Uterus (tissue), 4 donors: Measurements from ENCODE around the gene MRPL14. TPM values are rescaled to one million over a fixed set of nuclear protein-coding genes. Genes with fewer than 3 reads are reported as not detected.
"Not testable (repeated sequence)": the region's sequence is repeated elsewhere in the genome, so short reads cannot be mapped to it uniquely, and the experiment has no call there.

Experiments
- DNase-seq, 2 donors: peaks; one replicate each; pipeline ENCODE4 v3.0.0-alpha.2; 2019 to 2020
- H3K27ac ChIP-seq, 2 donors: fragments of 200-600 bp; sonication (generic); 1 replicate in 1 of 2; 2 replicates in 1 of 2; pipeline ENCODE4 v1.5.1; 2016 to 2018
- H3K27me3 ChIP-seq, 2 donors: fragments of 200-600 bp; sonication (generic); one replicate each; pipeline ENCODE4 v1.5.1; 2018 to 2019; ENCODE audit warnings: control low read depth in 1 of 2
- H3K36me3 ChIP-seq, 2 donors: fragments of 200-600 bp; sonication (generic); one replicate each; pipeline ENCODE4 v1.5.1; 2019; ENCODE audit warnings: control low read depth in 1 of 2
- H3K4me1 ChIP-seq, 2 donors: fragments of 200-600 bp; sonication (generic); one replicate each; pipeline ENCODE4 v1.5.1; 2018 to 2019; ENCODE audit warnings: control low read depth in 1 of 2
- H3K4me3 ChIP-seq, 2 donors: fragments of 200-600 bp; sonication (generic); 1 replicate in 1 of 2; 2 replicates in 1 of 2; pipeline ENCODE4 v1.5.1; 2018 to 2019; ENCODE audit warnings: mild to moderate bottlenecking in 1 of 2
- H3K9me3 ChIP-seq, 2 donors: fragments of 200-600 bp; sonication (generic); one replicate each; pipeline ENCODE4 v1.5.1; 2019; ENCODE audit warnings: control low read depth in 1 of 2
- POLR2A ChIP-seq, 2 donors: fragments of 450-650 bp; IDR thresholded peaks; one replicate each; pipeline ENCODE4 v1.6.1; 2016; ENCODE audit warnings: antibody characterized with exemption in 2 of 2, mild to moderate bottlenecking in 1 of 2, moderate library complexity in 1 of 2
- intact Hi-C: fragments of 100-400 bp; cut with DNase I; formaldehyde crosslinking; loops from one replicate; pipeline ENCODE4 v1.15.1; 2023; ENCODE audit warnings: low total_unique reads
- total RNA-seq, 4 donors: library from RNA; depleted of rRNA in 3 of 4; stranded (reverse); fragments of >200 nt in 3 of 4; gene quantifications; one replicate each; pipeline versions ENCODE4 v1.1.0 to v1.2.4, GENCODE V29; 2014 to 2023
- TF ChIP-seq, protein P1 (sequence below), 4 experiments: fragments of 200-600 bp in 2 of 4; fragments of 450-650 bp in 2 of 4; sonication (generic) in 2 of 4; IDR thresholded peaks; one replicate each; pipeline ENCODE4 v1.5.1; 2016 to 2019; ENCODE audit warnings: antibody characterized with exemption in 4 of 4, mild to moderate bottlenecking in 2 of 4, moderate library complexity in 1 of 4
- donor health status: DM: yes; HTN: yes; CAD: no.

Gene MRPL14
- total RNA-seq, 4 donors from 2014 or later = 19.5 to 39.1 (median 33.6) TPM

- Histone ChIP-seq H3K27me3 (no peaks in the 10 kb centered on the region), H3K4me3 (no peak overlapping the region), H3K9me3 (no peaks in the 10 kb centered on the region), H3K4me1 (no peaks in the 10 kb centered on the region), H3K36me3 (no peaks in the 10 kb centered on the region), H3K27ac (no peak overlapping the region)
- TF ChIP-seq POLR2A (IDR thresholded peaks at IDR 0.05) = no peak
- TF ChIP-seq, protein P1, sequence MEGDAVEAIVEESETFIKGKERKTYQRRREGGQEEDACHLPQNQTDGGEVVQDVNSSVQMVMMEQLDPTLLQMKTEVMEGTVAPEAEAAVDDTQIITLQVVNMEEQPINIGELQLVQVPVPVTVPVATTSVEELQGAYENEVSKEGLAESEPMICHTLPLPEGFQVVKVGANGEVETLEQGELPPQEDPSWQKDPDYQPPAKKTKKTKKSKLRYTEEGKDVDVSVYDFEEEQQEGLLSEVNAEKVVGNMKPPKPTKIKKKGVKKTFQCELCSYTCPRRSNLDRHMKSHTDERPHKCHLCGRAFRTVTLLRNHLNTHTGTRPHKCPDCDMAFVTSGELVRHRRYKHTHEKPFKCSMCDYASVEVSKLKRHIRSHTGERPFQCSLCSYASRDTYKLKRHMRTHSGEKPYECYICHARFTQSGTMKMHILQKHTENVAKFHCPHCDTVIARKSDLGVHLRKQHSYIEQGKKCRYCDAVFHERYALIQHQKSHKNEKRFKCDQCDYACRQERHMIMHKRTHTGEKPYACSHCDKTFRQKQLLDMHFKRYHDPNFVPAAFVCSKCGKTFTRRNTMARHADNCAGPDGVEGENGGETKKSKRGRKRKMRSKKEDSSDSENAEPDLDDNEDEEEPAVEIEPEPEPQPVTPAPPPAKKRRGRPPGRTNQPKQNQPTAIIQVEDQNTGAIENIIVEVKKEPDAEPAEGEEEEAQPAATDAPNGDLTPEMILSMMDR (IDR thresholded peaks at IDR 0.05) = no peak
- intact Hi-C loops = loop anchor here (2.0 kb wide), 1 partner anchor 53 kb away; no protein-coding TSS in a partner anchor
- DNase-seq = no peak
These were observed 22.2 kb upstream of the MRPL14 start for GRCh38 chr6:44149369-44150012.

GRCh38 chr6:44148306-44148705 lies 21.1 kb upstream of the MRPL14 start:
- H3K27me3 ChIP-seq = no peaks in the 10 kb centered on the region
- no peaks in the 10 kb centered on the region for H3K4me1 ChIP-seq
- TF ChIP-seq POLR2A (IDR thresholded peaks at IDR 0.05) = no peak
- TF ChIP-seq, protein P1 (IDR thresholded peaks at IDR 0.05) = no peak
- H3K4me3 ChIP-seq = no peak overlapping the region
- H3K27ac ChIP-seq = no peak overlapping the region
- H3K9me3 ChIP-seq = no peaks in the 10 kb centered on the region
- DNase-seq = no peak
- intact Hi-C loops = no loop called here
- no peaks in the 10 kb centered on the region for H3K36me3 ChIP-seq

GRCh38 chr6:44147256-44147655 lies 20.0 kb upstream of the MRPL14 start:
- TF ChIP-seq, protein P1 (IDR thresholded peaks at IDR 0.05) = no peak
- no peak for TF ChIP-seq POLR2A (IDR thresholded peaks at IDR 0.05)
- no peak for DNase-seq
- H3K27me3 ChIP-seq = no peaks in the 10 kb centered on the region
- no peak overlapping the region for H3K27ac ChIP-seq
- H3K4me3 ChIP-seq = no peak overlapping the region
- intact Hi-C loops = loop anchor here (2.0 kb wide), 1 partner anchor 36 kb away; no protein-coding TSS in a partner anchor
- H3K4me1 ChIP-seq = no peaks in the 10 kb centered on the region
- H3K9me3 ChIP-seq = no peaks in the 10 kb centered on the region
- H3K36me3 ChIP-seq = no peaks in the 10 kb centered on the region

DNA sequence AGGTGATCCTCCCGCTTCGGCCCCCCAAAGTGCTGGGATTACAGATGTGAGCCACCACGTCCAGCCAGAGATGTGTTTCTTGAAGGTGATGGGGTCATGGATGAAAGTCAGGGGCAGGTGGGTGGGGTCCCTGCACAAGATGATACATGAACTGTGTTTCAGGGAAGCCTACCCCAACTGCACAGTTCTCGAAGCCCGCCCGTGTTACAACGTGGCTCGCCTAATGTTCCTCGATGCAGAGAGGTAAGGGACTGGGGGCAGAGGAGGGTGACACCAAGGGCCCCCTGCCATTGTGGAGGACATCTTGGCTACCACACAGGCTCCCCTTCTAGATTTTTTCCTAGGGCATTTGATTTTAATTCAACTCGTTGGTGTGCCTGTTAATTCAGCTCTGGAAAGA lies 19.4 kb upstream of the MRPL14 start:
- TF ChIP-seq, protein P1 (IDR thresholded peaks at IDR 0.05) = no peak
- TF ChIP-seq POLR2A (IDR thresholded peaks at IDR 0.05) = no peak
- Histone ChIP-seq H3K27me3 (no peaks in the 10 kb centered on the region), H3K4me1 (no peaks in the 10 kb centered on the region), H3K4me3 (no peak overlapping the region), H3K36me3 (no peaks in the 10 kb centered on the region), H3K27ac (no peak overlapping the region), H3K9me3 (no peaks in the 10 kb centered on the region)
- no peak for DNase-seq
- intact Hi-C loops = loop anchor here (2.0 kb wide), 1 partner anchor 36 kb away; no protein-coding TSS in a partner anchor

GRCh38 chr6:44145839-44146238 lies 18.6 kb upstream of the MRPL14 start:
- no peak for DNase-seq
- Histone ChIP-seq H3K4me3 (no peak overlapping the region), H3K27ac (no peak overlapping the region), H3K27me3 (no peaks in the 10 kb centered on the region), H3K9me3 (no peaks in the 10 kb centered on the region), H3K36me3 (no peaks in the 10 kb centered on the region), H3K4me1 (no peaks in the 10 kb centered on the region)
- TF ChIP-seq POLR2A (IDR thresholded peaks at IDR 0.05) = no peak
- TF ChIP-seq, protein P1 (IDR thresholded peaks at IDR 0.05) = no peak
- intact Hi-C loops = loop anchor here (2.0 kb wide), 1 partner anchor 37 kb away; no protein-coding TSS in a partner anchor

DNA sequence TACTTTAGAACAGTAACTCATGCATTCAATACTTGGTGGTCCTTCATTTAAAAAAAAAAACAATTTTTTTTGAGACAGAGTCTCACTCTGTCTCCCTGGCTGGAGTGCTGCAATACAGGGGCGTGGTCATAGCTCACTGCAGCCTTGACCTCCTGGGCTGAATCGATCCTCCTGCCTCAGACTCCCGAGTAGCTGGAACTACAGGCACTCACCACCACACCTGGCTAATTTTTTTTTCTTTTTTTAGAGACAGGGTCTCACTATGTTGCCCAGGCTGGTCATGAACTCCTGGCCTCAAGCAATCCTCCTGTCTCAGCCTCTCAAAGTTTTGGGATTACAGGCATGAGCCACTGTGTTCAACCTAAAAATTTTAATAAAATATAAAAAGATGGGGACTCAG lies 17.3 kb upstream of the MRPL14 start:
- H3K9me3 ChIP-seq, H3K36me3 ChIP-seq, H3K4me3 ChIP-seq, DNase-seq, H3K27me3 ChIP-seq, intact Hi-C loops, H3K27ac ChIP-seq, H3K4me1 ChIP-seq: not testable (repeated sequence)
